Measurements from ENCODE around the gene INO80C. TPM values are rescaled to one million over a fixed set of nuclear protein-coding genes. Genes with fewer than 3 reads are reported as not detected.
"Not testable (repeated sequence)": the region's sequence is repeated elsewhere in the genome, so short reads cannot be mapped to it uniquely, and the experiment has no call there.

INO80C gene
- total RNA-seq, 1 donor, result 11.5 TPM

- peaks cover 14% of the 10 kb centered on the region for H3K4me1 ChIP-seq (ENCODE audit: insufficient read depth, low read length)
- H3K9me3 ChIP-seq (ENCODE audit: low read depth, low read length), result no peaks in the 10 kb centered on the region
- H3K4me3 ChIP-seq (ENCODE audit: low read length), result no peak overlapping the region
- H3K27me3 ChIP-seq (ENCODE audit: insufficient read depth, low read length), result no peaks in the 10 kb centered on the region
Observed at GRCh38 chr18:35506024-35506712, 8.4 kb upstream of the INO80C start.

- Histone ChIP-seq H3K9me3 (ENCODE audit: low read depth, low read length) (no peaks in the 10 kb centered on the region), H3K4me3 (ENCODE audit: low read length) (no peak overlapping the region), H3K4me1 (ENCODE audit: insufficient read depth, low read length) (peaks cover 18% of the 10 kb centered on the region), H3K27me3 (ENCODE audit: insufficient read depth, low read length) (no peaks in the 10 kb centered on the region)
Observed at GRCh38 chr18:35504996-35505395, 7.2 kb upstream of the INO80C start.

- no peaks in the 10 kb centered on the region for H3K9me3 ChIP-seq (ENCODE audit: low read depth, low read length)
- peaks cover 25% of the 10 kb centered on the region for H3K4me1 ChIP-seq (ENCODE audit: insufficient read depth, low read length)
- H3K27me3 ChIP-seq (ENCODE audit: insufficient read depth, low read length), result no peaks in the 10 kb centered on the region
- no peak overlapping the region for H3K4me3 ChIP-seq (ENCODE audit: low read length)
Observed at GRCh38 chr18:35502052-35502451, 4.3 kb upstream of the INO80C start.

GRCh38 chr18:35501369-35501768 is 3.6 kb upstream of the INO80C start:
- no peaks in the 10 kb centered on the region for H3K9me3 ChIP-seq (ENCODE audit: low read depth, low read length)
- no peak overlapping the region for H3K4me3 ChIP-seq (ENCODE audit: low read length)
- H3K27me3 ChIP-seq (ENCODE audit: insufficient read depth, low read length), result no peaks in the 10 kb centered on the region
- peaks cover 32% of the 10 kb centered on the region for H3K4me1 ChIP-seq (ENCODE audit: insufficient read depth, low read length)

- H3K4me1 ChIP-seq (ENCODE audit: insufficient read depth, low read length), result peaks cover 43% of the 10 kb centered on the region
Observed at GRCh38 chr18:35500113-35500512, 2.4 kb upstream of the INO80C start.

GRCh38 chr18:35497027-35497369 is 762 bp downstream of the INO80C start:
- Histone ChIP-seq H3K27me3 (ENCODE audit: insufficient read depth, low read length) (no peaks in the 10 kb centered on the region), H3K4me3 (ENCODE audit: low read length) (peak overlapping the region; percentile 70), H3K9me3 (ENCODE audit: low read depth, low read length) (no peaks in the 10 kb centered on the region), H3K4me1 (ENCODE audit: insufficient read depth, low read length) (peaks cover 40% of the 10 kb centered on the region)

More at GRCh38 chr18:35500113-35500512, 2.4 kb upstream of the INO80C start:
- H3K4me3 ChIP-seq (ENCODE audit: low read length), result no peak overlapping the region
- H3K27me3 ChIP-seq (ENCODE audit: insufficient read depth, low read length), result no peaks in the 10 kb centered on the region
- no peaks in the 10 kb centered on the region for H3K9me3 ChIP-seq (ENCODE audit: low read depth, low read length)

GRCh38 chr18:35495536-35496314 is 2.0 kb downstream of the INO80C start:
- Histone ChIP-seq H3K4me3 (ENCODE audit: low read length) (no peak overlapping the region), H3K4me1 (ENCODE audit: insufficient read depth, low read length) (peaks cover 40% of the 10 kb centered on the region), H3K9me3 (ENCODE audit: low read depth, low read length) (no peaks in the 10 kb centered on the region), H3K27me3 (ENCODE audit: insufficient read depth, low read length) (no peaks in the 10 kb centered on the region)

GRCh38 chr18:35494251-35495220 is 3.2 kb downstream of the INO80C start:
- H3K4me1 ChIP-seq (ENCODE audit: insufficient read depth, low read length), result peaks cover 40% of the 10 kb centered on the region
- no peaks in the 10 kb centered on the region for H3K9me3 ChIP-seq (ENCODE audit: low read depth, low read length)
- H3K4me3 ChIP-seq (ENCODE audit: low read length), result no peak overlapping the region

GRCh38 chr18:35491700-35492077 is 6.1 kb downstream of the INO80C start:
- Histone ChIP-seq H3K4me1 (ENCODE audit: insufficient read depth, low read length) (peaks cover 28% of the 10 kb centered on the region), H3K27me3 (ENCODE audit: insufficient read depth, low read length) (no peaks in the 10 kb centered on the region), H3K9me3 (ENCODE audit: low read depth, low read length) (no peaks in the 10 kb centered on the region), H3K4me3 (ENCODE audit: low read length) (no peak overlapping the region)

More at GRCh38 chr18:35494251-35495220, 3.2 kb downstream of the INO80C start:
- no peaks in the 10 kb centered on the region for H3K27me3 ChIP-seq (ENCODE audit: insufficient read depth, low read length)

- Histone ChIP-seq H3K4me3 (ENCODE audit: low read length) (no peak overlapping the region), H3K9me3 (ENCODE audit: low read depth, low read length) (no peaks in the 10 kb centered on the region), H3K4me1 (ENCODE audit: insufficient read depth, low read length) (peaks cover 23% of the 10 kb centered on the region), H3K27me3 (ENCODE audit: insufficient read depth, low read length) (no peaks in the 10 kb centered on the region)
Observed at GRCh38 chr18:35490894-35491699, 6.7 kb downstream of the INO80C start.

GRCh38 chr18:35489913-35490490 is 7.8 kb downstream of the INO80C start:
- Histone ChIP-seq H3K9me3 (ENCODE audit: low read depth, low read length) (no peaks in the 10 kb centered on the region), H3K27me3 (ENCODE audit: insufficient read depth, low read length) (no peaks in the 10 kb centered on the region), H3K4me1 (ENCODE audit: insufficient read depth, low read length) (peaks cover 17% of the 10 kb centered on the region), H3K4me3 (ENCODE audit: low read length) (no peak overlapping the region)

GRCh38 chr18:35489281-35489680 is 8.5 kb downstream of the INO80C start:
- not testable (repeated sequence) for H3K4me3 ChIP-seq (ENCODE audit: low read length); H3K27me3 ChIP-seq (ENCODE audit: insufficient read depth, low read length); H3K9me3 ChIP-seq (ENCODE audit: low read depth, low read length)
- H3K4me1 ChIP-seq (ENCODE audit: insufficient read depth, low read length), result peaks cover 15% of the 10 kb centered on the region

GRCh38 chr18:35488396-35488795 is 9.4 kb downstream of the INO80C start:
- H3K27me3 ChIP-seq (ENCODE audit: insufficient read depth, low read length); H3K9me3 ChIP-seq (ENCODE audit: low read depth, low read length); H3K4me3 ChIP-seq (ENCODE audit: low read length): not testable (repeated sequence)
- H3K4me1 ChIP-seq (ENCODE audit: insufficient read depth, low read length), result peaks cover 15% of the 10 kb centered on the region

GRCh38 chr18:35487525-35487924 is 10.2 kb downstream of the INO80C start:
- not testable (repeated sequence) for H3K9me3 ChIP-seq (ENCODE audit: low read depth, low read length); H3K27me3 ChIP-seq (ENCODE audit: insufficient read depth, low read length); H3K4me3 ChIP-seq (ENCODE audit: low read length)
- H3K4me1 ChIP-seq (ENCODE audit: insufficient read depth, low read length), result peaks cover 19% of the 10 kb centered on the region
